SK-N-SH (cell line): ENCODE results near the gene PKP4. TPM values are rescaled to one million over a fixed set of nuclear protein-coding genes. Genes with fewer than 3 reads are reported as not detected.

Experiments
- CTCF ChIA-PET: fragments of 300-600, 350-600 bp; formaldehyde crosslinking; extraction: SDS; loops from one replicate; lab custom pipeline; 2021; lab: Yijun Ruan, JAX
- POLR2A ChIA-PET: fragments of 350-600 bp; sonication (Branson Sonifier 250); formaldehyde crosslinking; extraction: SDS; loops from one replicate; lab custom pipeline; 2020; ENCODE audit warnings: antibody characterized with exemption, inconsistent platforms; lab: Yijun Ruan, JAX
- DNase-seq: peaks from one replicate; pipeline ENCODE4 v3.0.0; 2012
- H2AFZ ChIP-seq: fragments of 200-600 bp; sonication (generic); 2 replicates; pipeline ENCODE4 v1.8.1; 2016; ENCODE audit warnings: antibody characterized with exemption, mild to moderate bottlenecking, low read depth
- H3F3A ChIP-seq: fragments of 200-600 bp; sonication (generic); replicated peaks from 2 replicates; pipeline ENCODE3; 2016; ENCODE audit warnings: antibody characterized with exemption, mild to moderate bottlenecking; ENCODE audit not compliant: insufficient read depth
- H3K27ac ChIP-seq, 2 experiments: fragments of 200-500 bp in 1 of 2; fragments of 200-600 bp in 1 of 2; sonication (Bioruptor generic) in 1 of 2; sonication (generic), shearing (Covaris generic) in 1 of 2; 2 replicates each; pipeline versions ENCODE4 v1.5.1 to v1.6.1; 2014 to 2016; ENCODE audit warnings: low read depth in 2 of 2, inconsistent platforms in 1 of 2, low read length in 1 of 2, mild to moderate bottlenecking in 1 of 2, mixed read lengths in 1 of 2
- H3K27me3 ChIP-seq: fragments of 200-600 bp; sonication (generic), shearing (Covaris generic); 2 replicates; pipeline ENCODE4 v1.6.1; 2016; ENCODE audit warnings: mixed run types; ENCODE audit not compliant: insufficient read depth
- H3K36me3 ChIP-seq, 2 experiments: fragments of 200-500 bp in 1 of 2; fragments of 200-600 bp in 1 of 2; sonication (Bioruptor generic) in 1 of 2; sonication (generic) in 1 of 2; replicated peaks in 1 of 2; 2 replicates each; pipeline versions ENCODE3 to v1.5.1; 2014 to 2016; ENCODE audit warnings: low read length in 1 of 2, mild to moderate bottlenecking in 1 of 2; ENCODE audit not compliant: insufficient read depth in 2 of 2, control insufficient read depth in 1 of 2
- H3K4me1 ChIP-seq, 2 experiments: fragments of 200-500 bp in 1 of 2; fragments of 200-600 bp in 1 of 2; sonication (Bioruptor generic) in 1 of 2; sonication (generic), shearing (Covaris generic) in 1 of 2; 2 replicates each; pipeline versions ENCODE4 v1.5.1 to v1.6.1; 2014 to 2016; ENCODE audit warnings: low read depth in 1 of 2, low read length in 1 of 2, mixed run types in 1 of 2; ENCODE audit not compliant: insufficient read depth in 2 of 2, control insufficient read depth in 1 of 2
- H3K4me2 ChIP-seq: fragments of 200-600 bp; sonication (generic), shearing (Covaris generic); 2 replicates; pipeline ENCODE4 v1.6.1; 2017; ENCODE audit warnings: mixed run types
- H3K4me3 ChIP-seq, 2 experiments: fragments of 200-500 bp in 1 of 2; fragments of 200-600 bp in 1 of 2; sonication (Bioruptor generic) in 1 of 2; sonication (generic), shearing (Covaris generic) in 1 of 2; 2 replicates each; pipeline versions ENCODE4 v1.5.1 to v1.8.1; 2014 to 2016; ENCODE audit warnings: low read depth in 2 of 2, inconsistent platforms in 1 of 2, low read length in 1 of 2, mild to moderate bottlenecking in 1 of 2, mixed read lengths in 1 of 2, moderate library complexity in 1 of 2
- H3K79me2 ChIP-seq: fragments of 200-600 bp; sonication (generic); 2 replicates; pipeline ENCODE4 v1.8.1; 2017; ENCODE audit warnings: mild to moderate bottlenecking; ENCODE audit not compliant: insufficient read depth
- H3K9ac ChIP-seq: fragments of 200-600 bp; sonication (generic); 2 replicates; pipeline ENCODE4 v1.6.1; 2017; ENCODE audit warnings: mixed run types
- H3K9me2 ChIP-seq: fragments of 200-600 bp; sonication (generic); 2 replicates; pipeline ENCODE4 v1.6.1; 2017; ENCODE audit warnings: mixed run types
- H3K9me3 ChIP-seq: fragments of 200-600 bp; sonication (generic); 2 replicates; pipeline ENCODE4 v1.6.1; 2017; ENCODE audit warnings: mixed run types, mild to moderate bottlenecking, moderate library complexity
- H4K20me1 ChIP-seq: fragments of 200-600 bp; sonication (generic); 2 replicates; pipeline ENCODE4 v1.6.1; 2017; ENCODE audit warnings: mild to moderate bottlenecking, mixed run types; ENCODE audit not compliant: insufficient read depth
- EP300 ChIP-seq, 2 experiments: IDR thresholded peaks; 2 replicates each; pipeline versions ENCODE4 v1.4.0 to v1.6.1; 2012; ENCODE audit warnings: borderline replicate concordance in 1 of 2, low read depth in 1 of 2, low read length in 1 of 2
- EZH2phosphoT487 ChIP-seq: fragments of 200-600 bp; sonication (generic); IDR thresholded peaks from 2 replicates; pipeline ENCODE4 v1.6.1; 2017; ENCODE audit warnings: low read depth, mixed run types, mild to moderate bottlenecking, antibody characterized with exemption, moderate library complexity, borderline replicate concordance
- FOXJ3 ChIP-seq: sonication (generic); formaldehyde crosslinking; IDR thresholded peaks from 2 replicates; pipeline ENCODE4 v1.5.1; 2020; ENCODE audit warnings: mild to moderate bottlenecking, missing genetic modification reagents
- GABPA ChIP-seq: IDR thresholded peaks from 2 replicates; pipeline ENCODE4 v1.4.0; 2012; ENCODE audit warnings: low read depth, mild to moderate bottlenecking
- MXI1 ChIP-seq: IDR thresholded peaks from 2 replicates; pipeline ENCODE4 v1.6.1; 2012; ENCODE audit warnings: mild to moderate bottlenecking, low read depth, low read length, improper control_type of control experiment
- NFIC ChIP-seq: IDR thresholded peaks from 2 replicates; pipeline ENCODE4 v1.4.0; 2012; ENCODE audit warnings: borderline replicate concordance
- RAD21 ChIP-seq: IDR thresholded peaks from 2 replicates; pipeline ENCODE4 v1.6.1; 2012; ENCODE audit warnings: mild to moderate bottlenecking, low read length
- RCOR1 ChIP-seq: fragments of 150-350 bp; IDR thresholded peaks from 2 replicates; pipeline ENCODE4 v1.6.1; 2017; ENCODE audit warnings: antibody characterized with exemption, low read length
- REST ChIP-seq: IDR thresholded peaks from 2 replicates; pipeline ENCODE4 v1.6.1; 2012; ENCODE audit warnings: mild to moderate bottlenecking, low read depth, low read length, moderate library complexity
- TAF1 ChIP-seq: IDR thresholded peaks from 2 replicates; pipeline ENCODE4 v1.6.1; 2012; ENCODE audit warnings: low read depth, mild to moderate bottlenecking, low read length, moderate library complexity, borderline replicate concordance
- TCF12 ChIP-seq: IDR thresholded peaks from 2 replicates; pipeline ENCODE4 v1.4.0; 2012
- YY1 ChIP-seq: IDR thresholded peaks from 2 replicates; pipeline ENCODE4 v1.4.0; 2012; ENCODE audit warnings: low read depth, mild to moderate bottlenecking
- WGBS: methylation state at CpG from one replicate; pipeline ENCODE4 v1.1.6; 2017; ENCODE audit warnings: low lambda C conversion rate; 5-methylcytosine and 5-hydroxymethylcytosine counted together
- polyA plus RNA-seq, 3 experiments: library from polyadenylated mRNA; depleted of rRNA; stranded (reverse); fragments of >200 nt; gene quantifications; 2 replicates each; pipeline ENCODE4 v1.2.3, GENCODE V29; 2012
- TF ChIP-seq, protein P1 (sequence below): fragments of 150-350 bp; IDR thresholded peaks from 2 replicates; pipeline ENCODE4 v1.6.1; 2016; ENCODE audit warnings: mild to moderate bottlenecking, low read depth, low read length

PKP4 gene
- polyA plus RNA-seq, 1 of the 3 experiments (the other 2 are of a cell fraction), result 10.9 TPM

DNA sequence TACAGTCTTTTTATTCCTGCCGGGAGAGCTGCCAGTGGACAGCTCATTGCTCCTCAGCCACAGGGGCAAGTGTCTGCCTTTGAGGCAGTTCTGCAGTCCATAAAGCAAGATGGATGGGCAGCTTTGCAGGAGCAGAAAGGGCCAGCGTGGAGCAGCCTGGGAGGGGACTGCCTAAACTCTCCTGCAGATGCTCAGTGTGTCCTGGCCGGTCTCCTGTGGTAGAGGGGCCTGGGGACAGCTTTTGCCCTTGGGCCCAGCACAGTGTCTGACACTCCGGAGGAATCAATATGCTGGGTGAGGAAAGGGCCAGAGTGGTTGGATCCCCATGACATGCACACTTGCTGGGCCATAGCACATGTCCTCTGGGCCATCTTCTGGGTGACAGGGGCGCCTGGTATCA, 272.7 kb downstream of the PKP4 start:
- Histone ChIP-seq H3K9ac (no peak overlapping the region), H3K27ac (no peak overlapping the region), H3F3A (no peaks in the 10 kb centered on the region), H3K9me3 (no peaks in the 10 kb centered on the region), H3K4me3 (no peak overlapping the region), H4K20me1 (no peaks in the 10 kb centered on the region), H3K27me3 (no peaks in the 10 kb centered on the region; the same call in 1 of the 2 replicates), H3K79me2 (no peaks in the 10 kb centered on the region), H2AFZ (no peak overlapping the region), H3K4me1 (peaks cover 0 to 9% of the 10 kb centered on the region in 2 experiments; a peak in 1 of 4 replicates), H3K4me2 (no peak overlapping the region), H3K36me3 (no peaks in the 10 kb centered on the region), H3K9me2 (no peaks in the 10 kb centered on the region)
- TF ChIP-seq GABPA, result no peak
- no peak for TF ChIP-seq TAF1
- TF ChIP-seq, protein P1, sequence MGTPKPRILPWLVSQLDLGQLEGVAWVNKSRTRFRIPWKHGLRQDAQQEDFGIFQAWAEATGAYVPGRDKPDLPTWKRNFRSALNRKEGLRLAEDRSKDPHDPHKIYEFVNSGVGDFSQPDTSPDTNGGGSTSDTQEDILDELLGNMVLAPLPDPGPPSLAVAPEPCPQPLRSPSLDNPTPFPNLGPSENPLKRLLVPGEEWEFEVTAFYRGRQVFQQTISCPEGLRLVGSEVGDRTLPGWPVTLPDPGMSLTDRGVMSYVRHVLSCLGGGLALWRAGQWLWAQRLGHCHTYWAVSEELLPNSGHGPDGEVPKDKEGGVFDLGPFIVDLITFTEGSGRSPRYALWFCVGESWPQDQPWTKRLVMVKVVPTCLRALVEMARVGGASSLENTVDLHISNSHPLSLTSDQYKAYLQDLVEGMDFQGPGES, result no peak
- no peak for TF ChIP-seq MXI1
- TF ChIP-seq YY1, result no peak
- no peak for TF ChIP-seq TCF12
- no peak for TF ChIP-seq EZH2phosphoT487
- no peak for TF ChIP-seq REST
- no peak for TF ChIP-seq NFIC
- TF ChIP-seq EP300 (IDR thresholded peaks at IDR 0.05; ENCODE audit: borderline replicate concordance in 1 of 2, low read depth in 1 of 2, low read length in 1 of 2), result no peak
- no peak for TF ChIP-seq FOXJ3 (CRISPR knock-in tag)
- no peak for TF ChIP-seq RAD21
- no peak for TF ChIP-seq RCOR1
- 52% methylated on average over 5 of the region's 5 CpGs for WGBS
- ChIA-PET POLR2A (no interaction called here), CTCF (interaction anchor here (0.8 to 1.9 kb wide), 7 partner anchors 9 to 695 kb away, joined by 3 to 7 read pairs (median 3); no protein-coding TSS in a partner anchor)
- no peak for DNase-seq
